HepG2 (cell line): ENCODE measurements around the gene ZNF212. TPM values are rescaled to one million over a fixed set of nuclear protein-coding genes. Genes with fewer than 3 reads are reported as not detected.

Source experiments
- ATAC-seq: fragments of 200-7000 bp; cut with Tn5 transposase; 3 replicates; pipeline ENCODE4 v1.9.1; 2020; ENCODE audit warnings: mild to moderate bottlenecking, moderate library complexity
- BruUV-seq: library from RNA; stranded (reverse); fragments of 400-500 nt; replicated peaks from 2 replicates; lab custom pipeline; 2021; lab: Mats Ljungman, UMichigan
- CTCF ChIA-PET: fragments of 300-600 bp; formaldehyde crosslinking; extraction: SDS; loops from one replicate; lab custom pipeline; 2021; ENCODE audit warnings: low total read pairs, inconsistent platforms, low intra/inter-chr PET ratio; lab: Yijun Ruan, JAX
- POLR2A ChIA-PET: fragments of 350-600 bp; sonication (Branson Sonifier 250); formaldehyde crosslinking; loops from one replicate; lab custom pipeline; 2020; ENCODE audit warnings: antibody characterized with exemption, inconsistent platforms; lab: Yijun Ruan, JAX
- DNase-seq: peaks from one replicate; pipeline ENCODE4 v3.0.0-alpha.2; 2015; ENCODE audit warnings: low spot score
- FAIRE-seq: peaks from 3 replicates; lab custom pipeline; 2011; peaks lifted over from hg19 to GRCh38; lab: Jason Lieb, UNC
- H2AFZ ChIP-seq: one replicate; pipeline ENCODE4 v1.6.1; 2011; ENCODE audit warnings: low read length, inconsistent platforms
- H3K27ac ChIP-seq: fragments of 300-600 bp; 3 replicates; pipeline ENCODE4 v1.8.0; 2011; ENCODE audit warnings: mixed run types, mild to moderate bottlenecking, mixed read lengths, low read length, inconsistent platforms; ENCODE audit not compliant: insufficient read depth; ENCODE audit errors: extremely low read length
- H3K27me3 ChIP-seq, 2 experiments: fragments of 200-600 bp in 1 of 2; 2 replicates in 1 of 2; 3 replicates in 1 of 2; pipeline versions ENCODE4 v1.6.0 to v1.8.0; 2011; ENCODE audit warnings: low read length in 2 of 2, mild to moderate bottlenecking in 2 of 2, moderate library complexity in 2 of 2, inconsistent platforms in 1 of 2; ENCODE audit not compliant: insufficient read depth in 2 of 2, control insufficient read depth in 1 of 2
- H3K36me3 ChIP-seq, 2 experiments: fragments of 200-600 bp in 1 of 2; replicated peaks in 1 of 2; 2 replicates in 1 of 2; 3 replicates in 1 of 2; pipeline versions ENCODE4 v1.5.1 to v1.8.0; 2011; ENCODE audit warnings: low read length in 2 of 2, inconsistent platforms in 1 of 2; ENCODE audit not compliant: insufficient read depth in 2 of 2, control insufficient read depth in 1 of 2
- H3K4me1 ChIP-seq: 2 replicates; pipeline ENCODE4 v1.5.1; 2012; ENCODE audit warnings: low read length, inconsistent platforms; ENCODE audit not compliant: insufficient read depth
- H3K4me2 ChIP-seq: 2 replicates; pipeline ENCODE4 v1.6.0; 2011; ENCODE audit warnings: low read depth, low read length, inconsistent platforms
- H3K4me3 ChIP-seq, 3 experiments: fragments of 200-600 bp in 1 of 3; sonication (generic), shearing (Covaris generic) in 1 of 3; replicated peaks in 1 of 3; 2 replicates each; pipeline ENCODE4 v1.5.1; 2011 to 2016; ENCODE audit warnings: low read length in 3 of 3, inconsistent platforms in 2 of 3, low read depth in 2 of 3, mild to moderate bottlenecking in 2 of 3, control low read depth in 1 of 3, mixed read lengths in 1 of 3; ENCODE audit not compliant: insufficient read depth in 1 of 3
- H3K79me2 ChIP-seq: one replicate; pipeline ENCODE4 v1.6.1; 2011; ENCODE audit warnings: low read length, inconsistent platforms; ENCODE audit not compliant: insufficient read depth
- H3K9ac ChIP-seq: 2 replicates; pipeline ENCODE4 v1.6.0; 2011; ENCODE audit warnings: mild to moderate bottlenecking, low read depth, low read length, inconsistent platforms; ENCODE audit not compliant: insufficient read depth
- H3K9me3 ChIP-seq: 2 replicates; pipeline ENCODE4 v1.5.1; 2012; ENCODE audit warnings: mild to moderate bottlenecking, low read length
- H4K20me1 ChIP-seq: 2 replicates; pipeline ENCODE4 v1.6.0; 2011; ENCODE audit warnings: inconsistent platforms, mild to moderate bottlenecking, low read length, moderate library complexity; ENCODE audit not compliant: insufficient read depth
- EED ChIP-seq: sonication (generic); formaldehyde crosslinking; IDR thresholded peaks from 2 replicates; pipeline ENCODE4 v1.5.0; 2020; ENCODE audit warnings: mild to moderate bottlenecking, missing genetic modification reagents
- MAF1 ChIP-seq: sonication (generic); formaldehyde crosslinking; IDR thresholded peaks from 2 replicates; pipeline ENCODE4 v1.5.0; 2020; ENCODE audit warnings: missing genetic modification reagents, borderline replicate concordance
- PAWR ChIP-seq: sonication (generic); formaldehyde crosslinking; IDR thresholded peaks from 2 replicates; pipeline ENCODE4 v1.4.0; 2020; ENCODE audit warnings: missing genetic modification reagents, mild to moderate bottlenecking, borderline replicate concordance
- SETDB1 ChIP-seq: sonication (generic); formaldehyde crosslinking; IDR thresholded peaks from 2 replicates; pipeline ENCODE4 v1.5.1; 2020; ENCODE audit warnings: missing genetic modification reagents, mild to moderate bottlenecking, borderline replicate concordance
- YEATS4 ChIP-seq: sonication (generic); formaldehyde crosslinking; IDR thresholded peaks from 2 replicates; pipeline ENCODE4 v1.4.0; 2020; ENCODE audit warnings: missing genetic modification reagents, borderline replicate concordance
- ZNF256 ChIP-seq: sonication (generic); formaldehyde crosslinking; conservative IDR thresholded peaks from 2 replicates; pipeline ENCODE4 v1.4.0; 2020; ENCODE audit warnings: missing genetic modification reagents
- ZNF34 ChIP-seq: sonication (generic); formaldehyde crosslinking; IDR thresholded peaks from 2 replicates; pipeline ENCODE4 v1.4.0; 2020; ENCODE audit warnings: mild to moderate bottlenecking, missing genetic modification reagents, borderline replicate concordance
- ZNF570 ChIP-seq: sonication (generic); formaldehyde crosslinking; IDR thresholded peaks from 2 replicates; pipeline ENCODE4 v1.4.0; 2020; ENCODE audit warnings: mild to moderate bottlenecking, missing genetic modification reagents, borderline replicate concordance
- ZNF597 ChIP-seq: sonication (generic); formaldehyde crosslinking; IDR thresholded peaks from 2 replicates; pipeline ENCODE4 v1.5.0; 2020; ENCODE audit warnings: missing genetic modification reagents
- WGBS: methylation state at CpG from one replicate; pipeline ENCODE4 v1.1.6; 2017; ENCODE audit warnings: low lambda C conversion rate; 5-methylcytosine and 5-hydroxymethylcytosine counted together
- in situ Hi-C: cut with HindIII; loops from 2 replicates; pipeline ENCODE4 v1.10.0; 2017; ENCODE audit warnings: low pct_unique_long_range_greater_than_20kb; ENCODE audit not compliant: extremely low pct_ligation_motif_present
- intact Hi-C: fragments of 100-400 bp; cut with micrococcal nuclease; formaldehyde crosslinking; loops from one replicate; pipeline ENCODE4 v1.10.0; 2022; ENCODE audit not compliant: unreplicated experiment
- polyA plus RNA-seq, 8 experiments: library from polyadenylated mRNA; depleted of rRNA in 3 of 8; stranded (reverse) in 7 of 8; unstranded in 1 of 8; fragments of >200 nt; fragmentation: Illumina TruSeq in 4 of 8; extraction: Trizol in 4 of 8; gene quantifications; 2 replicates each; pipeline versions ENCODE4 v1.2.1 to v1.2.3, GENCODE V29; 2011 to 2016; ENCODE audit warnings: low read depth in 4 of 8, missing spikeins in 1 of 8, mixed read lengths in 1 of 8; ENCODE audit not compliant: insufficient read depth in 1 of 8
- total RNA-seq, 5 experiments: library from RNA; depleted of rRNA; stranded (reverse); fragments of >200 nt; fragmentation: Illumina TruSeq; extraction: Trizol; gene quantifications; 2 replicates each; pipeline ENCODE4 v1.2.3, GENCODE V29; 2016; ENCODE audit warnings: low read depth in 1 of 5
- TF ChIP-seq, protein P1 (sequence below): sonication (generic); formaldehyde crosslinking; IDR thresholded peaks from 2 replicates; pipeline ENCODE4 v1.5.0; 2020; ENCODE audit warnings: missing genetic modification reagents, mild to moderate bottlenecking, borderline replicate concordance
- TF ChIP-seq, protein P2 (sequence below): sonication (generic); formaldehyde crosslinking; conservative IDR thresholded peaks from 2 replicates; pipeline ENCODE4 v1.4.0; 2020; ENCODE audit warnings: missing genetic modification reagents

Gene ZNF212
- total and polyA plus RNA-seq, 2 of the 13 experiments (the other 11 are each of a cell fraction or from before 2014, with no cell fraction given) = 2.6 to 3.8 TPM

- DNase-seq = no peak
- intact Hi-C loops = no loop called here
- Histone ChIP-seq H3K4me1 (peaks cover 10% of the 10 kb centered on the region; the same call in 1 of the 2 replicates), H4K20me1 (no peaks in the 10 kb centered on the region), H3K36me3 (peaks cover 5 to 8% of the 10 kb centered on the region in 2 experiments; a peak in 4 of 5 replicates), H3K9ac (no peak overlapping the region), H3K4me3 (no peak overlapping the region), H3K9me3 (no peaks in the 10 kb centered on the region), H2AFZ (no peak overlapping the region), H3K27me3 (no peaks in the 10 kb centered on the region; a peak in 1 of 5 replicates), H3K4me2 (no peak overlapping the region), H3K27ac (no peak overlapping the region), H3K79me2 (no peaks in the 10 kb centered on the region)
- WGBS = 97% methylated on average over 30 of the region's 59 CpGs
- TF ChIP-seq, protein P1, sequence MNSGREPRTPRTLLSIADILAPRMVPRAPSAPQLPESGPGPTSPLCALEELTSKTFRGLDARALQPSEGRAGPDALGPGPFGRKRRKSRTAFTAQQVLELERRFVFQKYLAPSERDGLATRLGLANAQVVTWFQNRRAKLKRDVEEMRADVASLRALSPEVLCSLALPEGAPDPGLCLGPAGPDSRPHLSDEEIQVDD (CRISPR knock-in tag) = no peak
- TF ChIP-seq SETDB1 (CRISPR knock-in tag) (no peak), YEATS4 (CRISPR knock-in tag) (no peak), ZNF256 (no peak), PAWR (no peak), ZNF34 (no peak), EED (CRISPR knock-in tag) (no peak), ZNF570 (CRISPR knock-in tag) (no peak), MAF1 (CRISPR knock-in tag) (no peak), ZNF597 (CRISPR knock-in tag) (no peak)
- TF ChIP-seq, protein P2, sequence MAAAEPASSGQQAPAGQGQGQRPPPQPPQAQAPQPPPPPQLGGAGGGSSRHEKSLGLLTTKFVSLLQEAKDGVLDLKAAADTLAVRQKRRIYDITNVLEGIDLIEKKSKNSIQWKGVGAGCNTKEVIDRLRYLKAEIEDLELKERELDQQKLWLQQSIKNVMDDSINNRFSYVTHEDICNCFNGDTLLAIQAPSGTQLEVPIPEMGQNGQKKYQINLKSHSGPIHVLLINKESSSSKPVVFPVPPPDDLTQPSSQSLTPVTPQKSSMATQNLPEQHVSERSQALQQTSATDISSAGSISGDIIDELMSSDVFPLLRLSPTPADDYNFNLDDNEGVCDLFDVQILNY (CRISPR knock-in tag) = no peak
- CTCF ChIA-PET = no interaction called here
- BruUV-seq = no TSS peak
- no peak for ATAC-seq
- FAIRE-seq = no peak
- POLR2A ChIA-PET = no interaction called here
- in situ Hi-C loops = no loop called here
These were observed 42.3 kb downstream of the ZNF212 start for GRCh38 chr7:149281508-149282330.
